HG03520 (cell line): ENCODE measurements around the gene SYT8.

Experiments
- ATAC-seq: cut with Tn5 transposase; IDR thresholded peaks from one replicate; pipeline ENCODE4 v1.9.1; 2021; ENCODE audit warnings: mild to moderate bottlenecking, moderate library complexity; ENCODE audit not compliant: unreplicated experiment

SYT8 gene

DNA sequence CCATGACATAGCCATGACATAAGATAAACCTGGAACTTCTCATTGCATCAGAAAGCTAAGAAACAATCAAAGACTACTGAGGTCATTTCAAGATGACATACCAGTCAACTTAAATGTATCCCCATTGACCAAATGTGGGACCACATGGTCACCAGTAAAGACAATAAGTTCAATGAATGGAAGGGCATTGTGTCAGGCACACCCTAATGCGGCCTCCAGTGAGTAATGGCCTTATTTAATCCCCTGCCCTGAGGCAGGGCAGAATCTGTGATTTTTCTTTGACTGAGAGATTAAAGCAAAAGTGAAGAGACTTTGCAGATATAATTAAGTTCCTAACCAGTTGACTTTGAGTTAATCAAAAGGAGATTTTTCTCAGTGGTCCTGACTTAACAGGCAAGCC, 17.3 kb upstream of the SYT8 start:
- ATAC-seq: no peak

DNA sequence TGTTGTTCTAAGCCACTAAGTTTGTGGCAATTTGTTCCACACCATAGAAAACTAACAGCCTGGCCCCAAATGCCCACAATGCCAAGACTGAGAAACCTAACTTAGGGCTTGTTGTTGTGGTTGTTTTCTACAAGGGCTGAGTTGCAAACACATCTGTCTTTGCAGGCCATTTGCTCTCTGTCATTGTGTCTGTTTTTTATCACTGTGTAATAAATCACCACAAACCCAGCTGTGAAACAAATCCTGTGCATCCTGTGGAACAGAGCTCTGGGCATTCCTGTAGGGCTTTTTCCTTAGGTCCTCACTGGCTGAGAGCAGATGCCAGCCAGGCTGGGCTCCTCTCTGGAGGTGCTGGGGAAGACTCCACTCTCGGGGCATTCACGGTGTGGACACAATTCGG, 15.7 kb upstream of the SYT8 start:
- ATAC-seq: no peak

DNA sequence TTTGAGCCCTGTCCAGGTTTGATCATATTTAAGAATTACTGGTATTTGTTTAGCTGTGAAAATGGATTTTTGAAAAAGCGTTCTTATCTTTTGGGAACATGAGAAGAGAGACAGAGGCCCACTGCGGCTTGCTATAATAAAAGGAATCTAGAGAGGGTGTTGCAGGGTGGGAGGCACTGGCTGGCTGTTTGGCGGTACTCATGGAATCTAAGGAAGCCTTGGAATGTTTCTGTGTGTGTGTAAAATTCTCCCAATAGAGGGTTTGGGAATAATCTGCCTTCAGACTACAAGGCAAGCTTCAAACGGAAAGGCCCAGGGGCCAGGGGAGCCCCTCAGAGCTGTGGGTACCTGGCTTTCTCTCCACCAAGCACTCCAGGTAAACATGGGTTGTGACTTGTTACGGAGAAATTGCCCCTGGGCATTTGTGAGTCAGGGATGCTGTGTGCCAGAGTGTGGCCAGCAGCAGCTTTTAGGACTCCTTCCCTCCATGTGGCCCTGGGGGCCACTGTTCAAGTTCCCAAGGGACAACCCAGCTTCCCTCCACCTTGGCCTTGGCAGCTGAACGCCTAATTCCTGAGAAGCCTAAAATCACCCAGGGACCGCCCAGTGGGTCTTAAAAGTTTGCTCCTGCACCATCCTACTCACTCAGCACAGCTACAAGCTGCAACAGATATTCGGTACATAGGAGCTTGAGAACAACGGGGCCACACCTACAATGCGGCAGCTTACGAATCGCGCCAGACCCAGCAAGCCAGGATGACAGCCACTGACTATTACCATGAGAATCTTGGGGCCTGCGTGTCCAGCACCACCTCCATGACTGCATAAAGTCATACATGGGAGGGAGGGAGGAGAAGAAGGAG, 14.1 kb upstream of the SYT8 start:
- ATAC-seq: no peak

DNA sequence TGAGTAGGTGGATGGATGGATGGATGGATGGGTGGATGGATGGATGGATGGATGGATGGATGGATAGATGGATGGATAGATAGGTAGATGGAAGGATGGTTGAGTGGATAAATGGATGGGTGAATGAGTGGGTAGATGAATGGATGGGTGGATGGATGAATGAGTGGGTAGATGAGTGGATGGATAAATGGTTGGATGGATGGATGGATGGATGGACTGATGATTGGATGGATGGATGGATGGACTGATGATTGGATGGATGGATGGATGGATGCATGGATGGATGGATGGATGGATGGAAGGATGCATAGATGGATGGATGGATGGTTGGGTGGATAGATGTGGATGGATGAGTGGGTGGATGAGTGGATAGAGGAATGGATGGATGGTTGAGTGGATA, 13.2 kb upstream of the SYT8 start:
- ATAC-seq: no peak

DNA sequence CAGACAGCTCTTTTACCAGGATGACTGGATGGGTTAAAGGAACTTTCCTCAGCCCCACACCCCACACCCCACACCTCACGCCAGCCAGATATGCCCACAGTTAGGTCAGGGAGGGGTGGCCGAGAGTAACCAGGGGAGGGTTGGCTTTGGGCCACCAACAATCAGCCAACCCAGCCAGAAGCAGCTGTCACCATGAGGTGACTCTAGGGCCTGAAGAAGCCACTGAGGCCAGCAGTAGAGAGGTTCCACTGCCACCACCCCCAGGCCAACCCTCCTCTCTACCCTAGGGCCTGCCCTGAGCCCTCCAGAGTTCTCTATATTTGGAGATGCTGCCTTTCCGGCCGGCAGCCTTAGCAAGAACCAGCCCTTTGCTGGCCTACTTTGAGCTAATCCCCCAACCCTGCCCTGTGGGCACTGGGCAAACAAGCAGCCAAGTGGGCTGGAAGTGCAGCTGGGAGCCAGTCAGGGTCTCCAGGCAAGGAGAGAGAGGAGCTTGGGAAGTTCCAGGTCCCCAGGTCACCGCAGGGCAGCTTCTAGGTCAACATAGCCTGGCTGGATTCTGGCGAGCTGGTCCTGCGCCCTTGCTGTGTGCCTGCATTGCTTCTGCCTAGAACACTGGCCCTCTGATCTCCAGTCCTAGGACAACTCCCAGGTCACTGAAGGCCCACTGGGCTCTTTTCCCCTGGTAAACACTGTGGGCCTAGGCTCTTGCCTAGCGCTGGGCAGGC, 12.0 kb upstream of the SYT8 start:
- ATAC-seq: no peak

DNA sequence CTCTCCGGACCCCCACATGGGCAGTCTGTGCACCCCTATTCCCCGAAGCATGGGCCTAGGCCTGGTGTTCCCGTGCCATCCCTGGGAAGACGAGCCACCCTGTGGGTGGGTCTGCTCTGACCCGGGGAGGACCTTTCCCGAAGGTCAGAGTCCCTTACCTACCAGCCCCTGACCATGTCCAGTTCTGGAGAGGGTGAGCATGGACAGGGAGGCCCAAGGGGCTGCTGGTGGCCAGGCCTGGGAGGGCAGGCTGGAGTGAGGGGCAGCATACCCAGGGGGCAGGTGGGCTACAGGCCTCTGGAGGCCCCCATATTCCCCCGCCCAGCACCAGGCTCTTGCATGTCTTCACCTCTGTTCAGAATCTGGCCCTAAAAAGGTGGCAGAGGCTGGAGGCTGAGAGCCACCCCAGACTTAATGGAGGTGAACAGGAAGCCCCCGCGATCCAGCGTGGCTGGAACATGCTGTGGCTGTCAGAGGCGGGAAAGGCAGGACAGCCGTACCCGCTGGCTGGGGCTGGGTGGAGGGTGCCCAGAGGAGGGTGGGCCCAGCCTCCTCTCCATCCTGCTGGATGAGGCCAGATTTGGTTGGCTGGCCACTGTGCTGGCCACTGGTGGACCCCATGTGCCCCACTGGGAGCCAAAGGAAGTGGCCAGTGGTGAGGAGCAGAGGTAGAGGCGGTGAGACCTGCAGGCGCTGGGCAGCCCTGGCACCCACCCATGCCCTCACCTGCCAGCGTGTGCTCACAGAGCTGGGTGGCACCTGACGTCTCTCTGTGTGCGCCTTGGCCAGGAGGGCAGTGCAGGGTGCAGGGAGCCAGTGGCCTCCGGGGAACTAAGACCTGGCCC, 11.2 kb upstream of the SYT8 start:
- ATAC-seq: no peak

DNA sequence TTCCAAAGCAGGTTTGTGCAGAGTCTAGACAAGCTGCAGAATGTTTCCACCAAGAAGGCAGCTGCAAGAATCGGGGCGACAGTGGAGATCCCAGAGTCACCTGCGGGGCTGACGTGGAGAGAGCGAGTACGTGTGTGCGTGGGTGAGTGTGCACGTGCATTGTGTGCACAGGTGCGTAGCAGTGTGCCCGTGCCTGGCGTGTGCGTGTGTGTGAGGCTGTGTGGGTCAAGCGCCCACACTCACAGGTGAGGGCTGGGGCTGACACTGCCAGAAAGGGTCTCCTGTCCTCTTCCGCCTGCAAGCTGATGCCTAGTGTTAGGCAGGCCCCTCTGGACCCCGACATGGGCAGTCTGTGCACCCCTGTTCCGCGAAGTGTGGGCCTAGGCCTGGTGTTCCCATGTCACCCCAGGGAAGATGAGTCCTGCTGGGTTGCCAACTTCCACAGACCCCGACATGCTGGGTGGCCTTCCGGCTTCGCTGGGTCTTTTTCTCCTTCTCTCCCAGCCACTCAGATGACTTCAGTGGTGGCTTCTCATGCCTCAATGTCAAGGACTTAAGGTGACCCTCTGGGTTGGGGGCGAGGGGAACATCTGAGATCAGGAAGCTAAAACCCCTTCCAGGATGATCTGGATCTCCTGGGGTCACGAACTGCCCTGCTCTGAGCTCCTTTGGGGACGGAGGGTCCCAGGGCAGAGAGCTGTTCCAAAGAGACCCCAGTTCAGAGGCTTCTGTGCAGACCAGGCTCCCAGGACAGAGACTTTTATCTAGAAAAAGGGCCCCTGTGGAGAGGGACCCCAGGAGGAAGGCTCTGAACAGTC, 10.4 kb upstream of the SYT8 start:
- ATAC-seq: no peak

DNA sequence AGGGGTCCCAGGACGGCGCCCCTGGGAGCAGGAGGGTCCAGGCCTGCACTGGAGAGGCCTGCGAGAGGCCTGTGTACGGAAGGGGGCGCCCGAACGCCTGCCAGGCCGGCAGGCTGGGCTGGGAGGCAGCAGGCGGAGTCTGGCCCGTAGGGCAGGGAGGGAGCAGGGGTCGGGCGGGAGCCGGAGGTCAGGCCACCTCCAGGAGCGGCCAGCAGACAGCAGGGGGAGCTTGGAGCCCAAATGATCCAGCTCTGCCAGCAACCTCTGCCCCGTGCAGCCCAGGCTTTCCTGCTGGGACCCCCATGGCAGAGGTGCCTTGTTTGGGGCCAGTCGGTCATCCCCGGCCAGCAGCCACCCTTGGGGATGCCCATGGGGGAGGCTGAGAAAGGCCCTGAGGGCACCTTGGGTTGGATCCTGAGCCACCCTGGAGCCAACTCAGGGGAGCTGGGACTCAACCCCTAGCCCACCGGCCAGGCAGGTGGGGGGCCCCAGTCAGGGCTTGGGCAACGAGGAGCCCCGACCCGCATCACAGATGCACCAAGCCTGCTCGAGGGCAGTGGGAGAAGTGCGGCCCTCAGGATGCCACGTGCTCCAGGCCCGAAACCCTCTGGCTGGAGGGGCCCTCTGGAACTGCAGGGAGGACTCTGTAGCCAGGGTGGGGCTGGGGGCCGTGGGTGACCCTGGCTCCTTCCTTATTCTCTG, 9.6 kb upstream of the SYT8 start:
- no peak for ATAC-seq

DNA sequence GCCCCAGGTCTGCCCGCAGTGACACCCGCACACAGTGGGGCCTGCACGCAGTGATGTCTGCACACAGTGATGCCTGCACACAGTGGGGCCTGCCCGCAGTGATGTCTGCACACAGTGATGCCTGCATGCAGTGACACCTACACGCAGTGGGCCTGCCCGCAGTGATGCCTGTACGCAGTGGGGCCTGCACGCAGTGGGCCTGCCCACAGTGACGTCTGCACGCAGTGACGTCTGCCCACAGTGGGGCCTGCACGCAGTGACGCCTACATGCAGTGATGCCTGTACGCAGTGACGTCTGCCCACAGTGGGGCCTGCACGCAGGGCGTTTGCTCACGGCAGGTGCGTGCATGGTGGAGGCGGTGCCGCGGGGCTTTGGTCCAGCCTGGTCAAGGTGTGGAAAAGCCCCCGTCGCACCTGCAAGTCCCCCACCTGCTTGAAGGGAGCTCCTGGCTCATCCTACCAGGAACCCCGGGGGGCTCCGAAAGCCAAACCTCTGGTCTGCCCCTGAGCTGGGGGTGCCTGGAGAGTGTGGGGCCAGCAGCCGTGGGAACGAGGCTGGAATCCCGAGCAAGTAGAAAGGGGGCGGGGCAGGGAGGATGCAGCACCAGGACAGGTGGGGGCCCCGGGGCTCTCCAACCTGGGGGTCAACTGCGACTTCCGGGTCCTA, 8.9 kb upstream of the SYT8 start:
- no peak for ATAC-seq

DNA sequence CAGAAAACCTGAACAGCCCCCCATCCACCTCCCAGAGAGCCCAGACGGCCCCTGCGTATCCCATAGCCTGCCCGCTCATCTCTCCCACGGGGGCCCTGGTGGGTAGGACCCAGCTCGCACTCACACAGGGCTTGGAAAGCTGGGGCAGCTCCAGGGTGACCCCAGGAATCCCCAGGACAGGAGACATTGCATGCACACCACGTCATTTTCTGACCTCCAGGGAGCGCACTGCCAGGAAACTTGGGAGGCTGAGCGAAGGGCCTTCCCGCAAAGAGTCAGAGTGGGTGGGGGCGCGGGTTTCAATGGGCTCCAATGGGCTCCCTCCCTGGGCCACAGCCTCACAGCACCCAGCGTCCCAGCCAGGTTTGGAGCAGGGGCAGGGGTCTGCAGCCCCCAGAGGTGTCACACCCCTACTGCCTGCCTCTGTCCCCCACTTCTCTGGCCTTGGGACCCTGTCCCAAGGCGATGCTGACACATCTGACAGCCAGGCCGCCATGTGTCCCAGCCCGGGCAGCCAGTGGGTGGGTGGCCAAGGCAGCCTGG, 8.2 kb upstream of the SYT8 start:
- ATAC-seq: no peak

DNA sequence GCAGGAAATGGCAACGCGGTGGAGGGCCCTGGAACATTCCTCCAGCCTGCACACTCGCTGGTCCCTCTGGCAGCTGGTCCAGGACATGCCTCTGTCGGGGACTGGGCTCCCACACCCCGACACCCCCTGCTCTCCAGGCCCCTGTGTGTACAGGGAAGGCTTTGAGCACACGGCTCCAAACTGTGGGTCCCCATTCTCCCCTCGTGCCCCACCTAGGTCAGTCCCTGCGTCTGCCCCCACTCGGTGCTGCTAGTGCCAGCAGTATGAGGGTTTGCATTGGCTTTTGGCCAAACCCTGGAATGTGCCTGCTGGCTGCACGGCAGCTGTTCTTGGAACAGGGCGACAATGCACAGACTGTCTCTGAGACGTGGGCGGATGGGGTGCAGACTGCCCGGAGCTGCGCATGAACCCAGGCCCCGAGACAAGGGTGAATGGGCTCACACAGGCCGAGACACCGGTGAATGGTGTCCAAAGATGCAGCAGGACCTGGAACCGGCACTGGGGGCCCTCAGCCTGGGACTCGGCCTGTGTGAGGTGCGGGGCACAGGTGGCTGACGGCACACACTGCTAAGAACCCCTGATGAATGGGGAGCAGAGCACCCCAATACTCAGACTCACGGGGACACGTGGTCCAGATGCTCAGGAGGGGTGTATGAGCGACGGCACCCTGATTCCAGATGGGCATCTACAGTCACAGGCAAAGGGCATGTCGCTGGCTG, 7.5 kb upstream of the SYT8 start:
- ATAC-seq: no peak

DNA sequence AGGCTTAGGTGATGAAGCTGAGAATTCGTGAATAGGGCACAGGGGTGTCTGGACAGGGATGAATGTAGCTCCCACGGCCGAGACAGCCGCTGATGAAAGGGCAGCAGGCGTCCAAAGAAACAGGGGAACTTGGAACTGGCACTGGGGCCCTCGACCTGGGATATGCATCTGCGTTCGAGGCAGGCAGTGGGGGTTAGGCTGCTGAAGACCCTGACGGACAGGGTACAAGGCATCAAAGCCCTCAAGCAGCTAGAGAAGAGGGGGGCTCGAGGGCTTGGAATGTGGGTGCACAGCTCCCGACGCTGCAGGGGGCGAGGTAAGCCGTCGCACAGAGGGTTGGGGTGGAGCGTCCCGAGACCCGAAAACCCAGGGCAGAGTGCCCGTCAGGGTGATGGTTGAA, 6.9 kb upstream of the SYT8 start:
- no peak for ATAC-seq

DNA sequence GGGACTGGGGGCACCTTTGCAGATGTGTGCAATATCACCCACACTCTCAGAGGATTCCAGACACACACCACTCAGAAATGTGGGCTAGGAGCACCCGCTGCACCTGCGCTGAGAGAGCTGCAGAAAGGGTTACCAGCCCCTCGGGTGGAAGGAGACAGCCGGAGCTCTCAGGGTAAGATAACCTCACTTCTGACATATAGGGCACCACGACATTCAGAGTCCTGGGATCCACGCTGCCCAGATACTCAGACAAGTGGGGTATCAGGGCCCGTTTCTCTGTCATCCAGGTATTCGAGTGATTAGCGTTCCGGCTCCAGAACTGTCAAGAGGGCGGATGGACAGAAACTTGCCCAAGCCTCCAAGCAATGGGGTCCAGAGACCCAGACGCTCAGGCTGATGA, 6.2 kb upstream of the SYT8 start:
- ATAC-seq: no peak

DNA sequence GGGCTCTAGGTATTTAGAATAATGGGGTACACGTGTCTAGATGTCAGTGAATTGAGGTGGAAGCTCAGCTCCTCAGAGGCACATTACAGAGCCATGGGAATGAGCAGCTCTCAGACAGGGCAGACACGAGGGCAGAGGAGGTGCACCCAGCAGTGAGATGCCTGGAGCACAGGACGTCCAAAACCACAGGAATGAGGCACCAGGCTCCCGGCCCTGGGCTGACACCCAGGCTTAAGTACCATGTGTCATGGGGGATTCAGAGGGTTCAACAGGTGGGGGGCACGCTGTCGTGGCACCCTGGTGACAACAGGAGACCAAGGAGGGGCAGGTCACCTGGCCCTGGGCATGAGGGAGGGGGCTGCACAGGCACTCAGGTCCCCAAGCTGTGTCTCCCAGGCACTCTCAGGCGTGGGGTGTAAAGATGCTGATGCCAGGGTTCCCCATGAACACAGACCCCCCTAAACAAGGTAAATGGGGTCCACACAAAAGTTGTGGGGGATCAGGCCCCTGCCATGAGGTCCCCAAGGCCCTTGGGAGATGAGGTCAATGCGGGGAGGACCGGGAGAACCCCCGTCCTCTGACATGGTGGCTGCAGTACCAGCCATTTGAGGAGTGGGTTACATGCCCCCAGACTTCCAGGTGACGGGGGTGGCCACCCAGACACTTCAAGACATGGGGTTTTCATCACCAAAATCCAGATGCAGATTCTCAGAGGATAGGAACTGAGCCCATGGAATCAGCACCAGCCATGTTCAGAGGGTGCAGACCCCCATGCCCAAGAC, 5.6 kb upstream of the SYT8 start:
- ATAC-seq: no peak

DNA sequence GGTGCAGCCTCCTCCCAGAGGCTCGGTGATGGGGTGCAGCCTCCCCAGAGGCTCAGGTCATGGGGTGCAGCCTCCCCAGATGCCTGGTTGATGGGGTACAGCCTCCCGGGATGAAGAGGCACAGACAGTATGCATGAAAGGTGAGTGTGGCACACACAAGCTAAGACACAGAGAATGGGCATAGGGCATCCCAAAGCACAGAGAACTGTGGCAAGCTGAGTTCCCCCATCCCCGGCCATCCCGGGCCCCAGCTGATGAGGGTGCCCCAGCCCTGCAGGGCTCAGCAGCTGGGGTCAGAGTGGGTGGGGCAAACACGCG, 4.8 kb upstream of the SYT8 start:
- ATAC-seq: no peak

DNA sequence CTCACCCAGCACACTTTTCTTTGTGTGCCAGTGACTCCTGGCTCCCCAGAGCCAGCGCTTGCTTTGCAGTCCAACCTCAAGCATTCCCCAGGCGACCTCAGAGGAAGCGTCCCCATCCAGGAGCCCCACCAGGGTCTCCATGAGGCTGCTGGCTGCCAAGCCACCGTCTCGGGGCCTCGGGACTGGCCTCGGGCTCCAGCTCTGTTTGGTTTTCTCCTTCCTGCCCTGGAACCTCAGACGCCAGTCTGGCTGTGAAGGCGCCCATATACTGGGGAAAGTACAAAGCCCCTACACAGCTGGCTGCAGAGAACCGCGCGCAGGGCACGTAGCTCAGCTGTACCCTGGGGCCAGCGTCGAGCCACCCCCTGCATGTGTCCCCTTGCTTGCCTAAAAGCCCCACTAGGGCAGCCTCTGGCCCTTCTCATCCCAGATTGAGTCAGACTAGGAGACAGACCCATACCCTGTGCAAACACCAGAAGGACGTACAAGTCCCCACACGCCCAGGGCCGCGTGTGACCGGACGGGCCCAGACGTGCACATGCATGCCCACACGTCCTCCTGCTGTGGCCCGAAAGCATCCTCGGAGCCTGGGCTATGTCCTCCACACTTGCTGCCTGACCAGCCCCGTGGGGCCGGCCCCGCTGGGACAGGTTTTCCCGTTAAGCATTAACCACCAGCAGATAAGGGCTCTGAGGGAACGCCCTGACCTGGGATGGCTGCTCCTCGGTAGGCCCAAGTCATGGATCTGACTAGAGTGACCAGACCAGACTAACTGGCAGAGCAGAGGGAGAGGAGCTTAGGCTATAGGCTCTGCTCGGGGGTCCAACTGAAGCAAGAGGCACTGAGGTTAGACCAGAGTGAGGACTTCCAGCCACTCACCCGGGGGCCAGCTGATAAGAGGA, 4.2 kb upstream of the SYT8 start:
- no peak for ATAC-seq
